Fibroblast of pulmonary artery (primary cell): ENCODE data around the gene SHISA7.

Experiments used
- DNase-seq: peaks from one replicate; pipeline ENCODE4 v3.0.0-alpha.2; 2010; ENCODE audit warnings: low read depth
- H3K4me3 ChIP-seq: replicated peaks from 2 replicates; pipeline ENCODE4 v1.5.1; 2011; ENCODE audit warnings: low read depth, mild to moderate bottlenecking, control low read depth, low read length, moderate library complexity
- CTCF ChIP-seq: IDR thresholded peaks from 2 replicates; pipeline ENCODE4 v1.5.1; 2011; ENCODE audit warnings: mild to moderate bottlenecking, control low read depth, low read length, inconsistent platforms; ENCODE audit errors: missing control alignments

SHISA7 gene

GRCh38 chr19:55473225-55474012, 30.3 kb upstream of the SHISA7 start:
- no peak for TF ChIP-seq CTCF
- DNase-seq, result no peak
- no peak overlapping the region for H3K4me3 ChIP-seq

GRCh38 chr19:55472463-55472862, 29.4 kb upstream of the SHISA7 start:
- no peak overlapping the region for H3K4me3 ChIP-seq
- peak; percentile 55 for DNase-seq
- TF ChIP-seq CTCF, result no peak

- no peak for DNase-seq
- no peak for TF ChIP-seq CTCF
- no peak overlapping the region for H3K4me3 ChIP-seq
Observed at GRCh38 chr19:55471266-55471665, 28.2 kb upstream of the SHISA7 start.

- TF ChIP-seq CTCF, result no peak
- DNase-seq, result no peak
- no peak overlapping the region for H3K4me3 ChIP-seq
Observed at GRCh38 chr19:55468054-55468393, 24.9 kb upstream of the SHISA7 start.

- TF ChIP-seq CTCF, result peak; percentile 54
- peak; percentile 82 for DNase-seq
- no peak overlapping the region for H3K4me3 ChIP-seq
Observed at GRCh38 chr19:55467236-55468053, 24.3 kb upstream of the SHISA7 start.

GRCh38 chr19:55466241-55466614, 23.1 kb upstream of the SHISA7 start:
- no peak for DNase-seq
- no peak for TF ChIP-seq CTCF
- no peak overlapping the region for H3K4me3 ChIP-seq
